HEK293 (cell line): ENCODE measurements around the gene REC8.

Experiments used
- CTCF ChIA-PET: fragments of 350-600 bp; formaldehyde crosslinking; extraction: SDS; loops from one replicate; lab custom pipeline; 2021; ENCODE audit warnings: antibody characterized with exemption; lab: Yijun Ruan, JAX
- POLR2A ChIA-PET: fragments of 300-600 bp; formaldehyde crosslinking; extraction: SDS; loops from one replicate; lab custom pipeline; 2020; ENCODE audit warnings: antibody characterized with exemption, inconsistent platforms; lab: Yijun Ruan, JAX
- H3K27ac ChIP-seq: fragments of 200-500 bp; sonication (Bioruptor generic); 2 replicates; pipeline ENCODE4 v1.5.1; 2014; ENCODE audit warnings: low read depth, low read length, control low read depth, inconsistent platforms; ENCODE audit errors: extremely low read depth
- H3K36me3 ChIP-seq, 2 experiments: fragments of 200-500 bp in 1 of 2; sonication (Bioruptor generic) in 1 of 2; 1 replicate in 1 of 2; 2 replicates in 1 of 2; pipeline ENCODE4 v1.5.1; 2014 to 2017; ENCODE audit warnings: inconsistent platforms in 2 of 2, low read length in 2 of 2; ENCODE audit not compliant: control insufficient read depth in 2 of 2, insufficient read depth in 1 of 2
- H3K4me1 ChIP-seq: fragments of 200-500 bp; sonication (Bioruptor generic); 2 replicates; pipeline ENCODE4 v1.5.1; 2014; ENCODE audit warnings: mild to moderate bottlenecking, low read length, inconsistent platforms; ENCODE audit not compliant: control insufficient read depth, insufficient read depth
- H3K4me3 ChIP-seq: 2 replicates; pipeline ENCODE4 v1.5.1; 2011; ENCODE audit warnings: low read depth, mild to moderate bottlenecking, control low read depth, low read length, moderate library complexity
- H3K9me3 ChIP-seq: fragments of 200-500 bp; sonication (Bioruptor generic); 2 replicates; pipeline ENCODE4 v1.5.1; 2014; ENCODE audit warnings: low read depth, low read length, inconsistent platforms; ENCODE audit not compliant: control insufficient read depth, insufficient read depth
- GLIS2 ChIP-seq: fragments of 450-650 bp; formaldehyde crosslinking; IDR thresholded peaks from 2 replicates; pipeline ENCODE4 v1.5.1; 2016; ENCODE audit warnings: missing biosample characterization, missing genetic modification characterization
- KLF1 ChIP-seq: fragments of 450-650 bp; formaldehyde crosslinking; IDR thresholded peaks from 2 replicates; pipeline ENCODE4 v1.5.1; 2016; ENCODE audit warnings: missing biosample characterization, missing genetic modification characterization
- KLF9 ChIP-seq: fragments of 450-650 bp; formaldehyde crosslinking; IDR thresholded peaks from 2 replicates; pipeline ENCODE4 v1.5.1; 2016; ENCODE audit warnings: missing biosample characterization, missing genetic modification characterization, low read depth
- MEIS1 ChIP-seq: sonication (generic); formaldehyde crosslinking; IDR thresholded peaks from 2 replicates; pipeline ENCODE4 v1.8.1; 2022; ENCODE audit warnings: missing genetic modification reagents, mild to moderate bottlenecking, borderline replicate concordance
- SALL2 ChIP-seq: fragments of 450-650 bp; formaldehyde crosslinking; IDR thresholded peaks from 2 replicates; pipeline ENCODE4 v1.5.0; 2017; ENCODE audit warnings: missing biosample characterization, mild to moderate bottlenecking, missing genetic modification characterization, borderline replicate concordance
- SP3 ChIP-seq: fragments of 450-650 bp; formaldehyde crosslinking; IDR thresholded peaks from 2 replicates; pipeline ENCODE4 v1.5.1; 2016; ENCODE audit warnings: missing biosample characterization, missing genetic modification characterization
- WT1 ChIP-seq: fragments of 450-650 bp; formaldehyde crosslinking; IDR thresholded peaks from 2 replicates; pipeline ENCODE4 v1.5.1; 2016; ENCODE audit warnings: missing biosample characterization, missing genetic modification characterization
- ZBTB20 ChIP-seq: fragments of 450-650 bp; formaldehyde crosslinking; IDR thresholded peaks from 2 replicates; pipeline ENCODE4 v1.5.1; 2016; ENCODE audit warnings: missing biosample characterization, missing genetic modification characterization
- ZIC2 ChIP-seq: fragments of 450-650 bp; formaldehyde crosslinking; IDR thresholded peaks from 2 replicates; pipeline ENCODE4 v1.5.1; 2016; ENCODE audit warnings: missing biosample characterization, missing genetic modification characterization
- ZNF184 ChIP-seq: fragments of 450-650 bp; IDR thresholded peaks from 2 replicates; pipeline ENCODE4 v1.5.1; 2018; ENCODE audit warnings: missing biosample characterization, mild to moderate bottlenecking, missing genetic modification characterization
- ZNF248 ChIP-seq: fragments of 450-650 bp; formaldehyde crosslinking; IDR thresholded peaks from 2 replicates; pipeline ENCODE4 v1.5.1; 2017; ENCODE audit warnings: missing biosample characterization, missing genetic modification characterization
- ZNF433 ChIP-seq: fragments of 450-650 bp; formaldehyde crosslinking; IDR thresholded peaks from 2 replicates; pipeline ENCODE4 v1.5.1; 2016; ENCODE audit warnings: missing biosample characterization, missing genetic modification characterization, low read depth
- ZNF473 ChIP-seq: fragments of 450-650 bp; formaldehyde crosslinking; IDR thresholded peaks from 2 replicates; pipeline ENCODE4 v1.5.1; 2017; ENCODE audit warnings: missing biosample characterization, missing genetic modification characterization
- ZNF510 ChIP-seq: fragments of 450-650 bp; formaldehyde crosslinking; IDR thresholded peaks from 2 replicates; pipeline ENCODE4 v1.5.1; 2018; ENCODE audit warnings: mild to moderate bottlenecking, missing genetic modification characterization, missing biosample characterization; ENCODE audit not compliant: insufficient replicate concordance
- ZNF571 ChIP-seq: fragments of 450-650 bp; formaldehyde crosslinking; IDR thresholded peaks from 2 replicates; pipeline ENCODE4 v1.5.0; 2017; ENCODE audit warnings: missing biosample characterization, missing genetic modification characterization
- ZNF654 ChIP-seq: fragments of 450-650 bp; formaldehyde crosslinking; IDR thresholded peaks from 2 replicates; pipeline ENCODE4 v1.5.1; 2016; ENCODE audit warnings: low read depth, missing biosample characterization, missing genetic modification characterization
- ZNF792 ChIP-seq: fragments of 450-650 bp; formaldehyde crosslinking; IDR thresholded peaks from 2 replicates; pipeline ENCODE4 v1.5.1; 2016; ENCODE audit warnings: missing biosample characterization, missing genetic modification characterization
- ZXDB ChIP-seq: fragments of 450-650 bp; formaldehyde crosslinking; IDR thresholded peaks from 2 replicates; pipeline ENCODE4 v1.5.1; 2016; ENCODE audit warnings: missing biosample characterization, missing genetic modification characterization
- TF ChIP-seq, protein P1 (sequence below): IDR thresholded peaks from 2 replicates; pipeline ENCODE4 v1.6.1; 2011; ENCODE audit warnings: mild to moderate bottlenecking, low read depth, low read length, borderline replicate concordance
- TF ChIP-seq, protein P2 (sequence below): fragments of 450-650 bp; formaldehyde crosslinking; IDR thresholded peaks from 2 replicates; pipeline ENCODE4 v1.5.1; 2016; ENCODE audit warnings: missing biosample characterization, missing genetic modification characterization
- TF ChIP-seq, protein P3 (sequence below): fragments of 450-650 bp; formaldehyde crosslinking; IDR thresholded peaks from 2 replicates; pipeline ENCODE4 v1.5.1; 2016; ENCODE audit warnings: missing biosample characterization, missing genetic modification characterization
- TF ChIP-seq, protein P4 (sequence below): fragments of 450-650 bp; formaldehyde crosslinking; IDR thresholded peaks from 2 replicates; pipeline ENCODE4 v1.5.1; 2017; ENCODE audit warnings: missing biosample characterization, missing genetic modification characterization
- TF ChIP-seq, protein P5 (sequence below): fragments of 450-650 bp; IDR thresholded peaks from 2 replicates; pipeline ENCODE4 v1.5.1; 2018; ENCODE audit warnings: missing biosample characterization, missing genetic modification characterization

Gene REC8

DNA sequence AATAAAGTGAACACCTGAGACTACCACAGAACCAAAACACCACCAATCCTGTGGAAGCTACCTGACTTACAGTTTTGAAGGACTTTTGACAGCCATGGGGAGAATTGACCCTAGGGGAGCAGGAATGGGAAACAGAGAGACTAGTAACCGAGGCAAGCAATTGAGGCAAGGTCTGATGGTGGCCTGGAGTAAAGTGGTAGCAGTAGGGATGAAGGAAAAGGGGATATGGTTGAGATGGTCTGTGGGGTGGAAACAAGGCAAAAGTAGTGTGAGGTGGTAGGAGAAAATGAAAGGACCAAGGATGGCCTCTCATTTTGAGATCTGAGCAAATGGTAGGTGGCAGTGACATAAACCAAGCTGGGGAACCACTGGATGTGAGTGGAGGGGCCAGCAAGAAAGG lies 15.0 kb upstream of the REC8 start:
- CTCF ChIA-PET: no interaction called here

DNA sequence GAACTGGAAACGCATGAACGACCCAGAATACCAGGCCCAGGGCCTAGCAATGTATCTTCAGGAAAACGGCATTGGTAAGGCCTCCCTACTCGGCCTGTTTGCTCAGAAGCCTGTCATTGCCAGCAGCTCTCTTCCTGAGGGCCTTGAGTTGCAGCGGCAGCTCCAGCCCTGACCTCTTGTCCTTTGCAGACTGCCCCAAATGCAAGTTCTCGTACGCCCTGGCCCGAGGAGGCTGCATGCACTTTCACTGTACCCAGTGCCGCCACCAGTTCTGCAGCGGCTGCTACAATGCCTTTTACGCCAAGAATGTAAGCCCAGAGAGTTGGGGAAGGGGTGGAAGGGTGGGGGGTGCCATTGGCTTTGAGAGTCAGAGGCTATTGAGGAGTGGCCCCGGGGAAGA lies 14.5 kb upstream of the REC8 start:
- Histone ChIP-seq H3K27ac (no peak overlapping the region), H3K4me1 (peaks cover 5% of the 10 kb centered on the region), H3K9me3 (no peaks in the 10 kb centered on the region), H3K36me3 (peaks cover 46 to 69% of the 10 kb centered on the region in 2 experiments), H3K4me3 (no peak overlapping the region)
- TF ChIP-seq, protein P1, sequence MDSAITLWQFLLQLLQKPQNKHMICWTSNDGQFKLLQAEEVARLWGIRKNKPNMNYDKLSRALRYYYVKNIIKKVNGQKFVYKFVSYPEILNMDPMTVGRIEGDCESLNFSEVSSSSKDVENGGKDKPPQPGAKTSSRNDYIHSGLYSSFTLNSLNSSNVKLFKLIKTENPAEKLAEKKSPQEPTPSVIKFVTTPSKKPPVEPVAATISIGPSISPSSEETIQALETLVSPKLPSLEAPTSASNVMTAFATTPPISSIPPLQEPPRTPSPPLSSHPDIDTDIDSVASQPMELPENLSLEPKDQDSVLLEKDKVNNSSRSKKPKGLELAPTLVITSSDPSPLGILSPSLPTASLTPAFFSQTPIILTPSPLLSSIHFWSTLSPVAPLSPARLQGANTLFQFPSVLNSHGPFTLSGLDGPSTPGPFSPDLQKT: no peak
- TF ChIP-seq ZNF184 (tag by site-specific recombination) (no peak), GLIS2 (tag by site-specific recombination) (no peak), ZIC2 (tag by site-specific recombination) (no peak), ZBTB20 (no peak), SALL2 (tag by site-specific recombination) (no peak), KLF9 (tag by site-specific recombination) (no peak), ZXDB (tag by site-specific recombination) (no peak), ZNF792 (no peak), SP3 (tag by site-specific recombination) (no peak), WT1 (tag by site-specific recombination) (no peak), ZNF248 (tag by site-specific recombination) (no peak), ZNF510 (tag by site-specific recombination) (no peak), KLF1 (tag by site-specific recombination) (no peak), ZNF571 (tag by site-specific recombination) (no peak), MEIS1 (CRISPR knock-in tag) (no peak)
- TF ChIP-seq, protein P2, sequence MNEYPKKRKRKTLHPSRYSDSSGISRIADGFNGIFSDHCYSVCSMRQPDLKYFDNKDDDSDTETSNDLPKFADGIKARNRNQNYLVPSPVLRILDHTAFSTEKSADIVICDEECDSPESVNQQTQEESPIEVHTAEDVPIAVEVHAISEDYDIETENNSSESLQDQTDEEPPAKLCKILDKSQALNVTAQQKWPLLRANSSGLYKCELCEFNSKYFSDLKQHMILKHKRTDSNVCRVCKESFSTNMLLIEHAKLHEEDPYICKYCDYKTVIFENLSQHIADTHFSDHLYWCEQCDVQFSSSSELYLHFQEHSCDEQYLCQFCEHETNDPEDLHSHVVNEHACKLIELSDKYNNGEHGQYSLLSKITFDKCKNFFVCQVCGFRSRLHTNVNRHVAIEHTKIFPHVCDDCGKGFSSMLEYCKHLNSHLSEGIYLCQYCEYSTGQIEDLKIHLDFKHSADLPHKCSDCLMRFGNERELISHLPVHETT (tag by site-specific recombination): no peak
- CTCF ChIA-PET: interaction anchor here (1.2 kb wide), 1 partner anchor 11 kb away, joined by 4 read pairs; the partner anchor contains the start of genes PSME2 and RNF31
- POLR2A ChIA-PET: interaction anchor here (1.7 to 2.9 kb wide), 2 partner anchors 11 to 43 kb away, joined by 4 to 8 read pairs; partner anchors contain the start of genes DCAF11, NRL and PSME2

More for the DNA sequence above, 15.0 kb upstream of the REC8 start:
- TF ChIP-seq, protein P3, sequence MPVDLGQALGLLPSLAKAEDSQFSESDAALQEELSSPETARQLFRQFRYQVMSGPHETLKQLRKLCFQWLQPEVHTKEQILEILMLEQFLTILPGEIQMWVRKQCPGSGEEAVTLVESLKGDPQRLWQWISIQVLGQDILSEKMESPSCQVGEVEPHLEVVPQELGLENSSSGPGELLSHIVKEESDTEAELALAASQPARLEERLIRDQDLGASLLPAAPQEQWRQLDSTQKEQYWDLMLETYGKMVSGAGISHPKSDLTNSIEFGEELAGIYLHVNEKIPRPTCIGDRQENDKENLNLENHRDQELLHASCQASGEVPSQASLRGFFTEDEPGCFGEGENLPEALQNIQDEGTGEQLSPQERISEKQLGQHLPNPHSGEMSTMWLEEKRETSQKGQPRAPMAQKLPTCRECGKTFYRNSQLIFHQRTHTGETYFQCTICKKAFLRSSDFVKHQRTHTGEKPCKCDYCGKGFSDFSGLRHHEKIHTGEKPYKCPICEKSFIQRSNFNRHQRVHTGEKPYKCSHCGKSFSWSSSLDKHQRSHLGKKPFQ (tag by site-specific recombination): no peak
- TF ChIP-seq ZNF473 (no peak), ZNF654 (tag by site-specific recombination) (no peak), ZNF433 (no peak)
- TF ChIP-seq, protein P4, sequence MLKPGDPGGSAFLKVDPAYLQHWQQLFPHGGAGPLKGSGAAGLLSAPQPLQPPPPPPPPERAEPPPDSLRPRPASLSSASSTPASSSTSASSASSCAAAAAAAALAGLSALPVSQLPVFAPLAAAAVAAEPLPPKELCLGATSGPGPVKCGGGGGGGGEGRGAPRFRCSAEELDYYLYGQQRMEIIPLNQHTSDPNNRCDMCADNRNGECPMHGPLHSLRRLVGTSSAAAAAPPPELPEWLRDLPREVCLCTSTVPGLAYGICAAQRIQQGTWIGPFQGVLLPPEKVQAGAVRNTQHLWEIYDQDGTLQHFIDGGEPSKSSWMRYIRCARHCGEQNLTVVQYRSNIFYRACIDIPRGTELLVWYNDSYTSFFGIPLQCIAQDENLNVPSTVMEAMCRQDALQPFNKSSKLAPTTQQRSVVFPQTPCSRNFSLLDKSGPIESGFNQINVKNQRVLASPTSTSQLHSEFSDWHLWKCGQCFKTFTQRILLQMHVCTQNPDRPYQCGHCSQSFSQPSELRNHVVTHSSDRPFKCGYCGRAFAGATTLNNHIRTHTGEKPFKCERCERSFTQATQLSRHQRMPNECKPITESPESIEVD: no peak
- TF ChIP-seq, protein P5, sequence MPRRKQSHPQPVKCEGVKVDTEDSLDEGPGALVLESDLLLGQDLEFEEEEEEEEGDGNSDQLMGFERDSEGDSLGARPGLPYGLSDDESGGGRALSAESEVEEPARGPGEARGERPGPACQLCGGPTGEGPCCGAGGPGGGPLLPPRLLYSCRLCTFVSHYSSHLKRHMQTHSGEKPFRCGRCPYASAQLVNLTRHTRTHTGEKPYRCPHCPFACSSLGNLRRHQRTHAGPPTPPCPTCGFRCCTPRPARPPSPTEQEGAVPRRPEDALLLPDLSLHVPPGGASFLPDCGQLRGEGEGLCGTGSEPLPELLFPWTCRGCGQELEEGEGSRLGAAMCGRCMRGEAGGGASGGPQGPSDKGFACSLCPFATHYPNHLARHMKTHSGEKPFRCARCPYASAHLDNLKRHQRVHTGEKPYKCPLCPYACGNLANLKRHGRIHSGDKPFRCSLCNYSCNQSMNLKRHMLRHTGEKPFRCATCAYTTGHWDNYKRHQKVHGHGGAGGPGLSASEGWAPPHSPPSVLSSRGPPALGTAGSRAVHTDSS (tag by site-specific recombination): no peak
- TF ChIP-seq, all 188 proteins: peak for 0
- H3K9me3 ChIP-seq: no peaks in the 10 kb centered on the region
- peaks cover 50 to 70% of the 10 kb centered on the region in 2 experiments for H3K36me3 ChIP-seq
- H3K4me1 ChIP-seq: peaks cover 5% of the 10 kb centered on the region
- no peak overlapping the region for H3K4me3 ChIP-seq
- no peak overlapping the region for H3K27ac ChIP-seq
- POLR2A ChIA-PET: interaction anchor here (1.7 to 2.9 kb wide), 2 partner anchors 11 to 43 kb away, joined by 4 to 8 read pairs; partner anchors contain the start of genes DCAF11, NRL and PSME2
